Umbilical cord (tissue), 2 donors: ENCODE measurements around the gene NT5DC1. TPM values are rescaled to one million over a fixed set of nuclear protein-coding genes. Genes with fewer than 3 reads are reported as not detected.

ENCODE experiments used
- DNase-seq: peaks from one replicate; pipeline ENCODE4 v3.0.0-alpha.2; 2015; ENCODE audit warnings: low spot score
- total RNA-seq: library from RNA; depleted of rRNA; stranded (reverse); fragments of >200 nt; gene quantifications from one replicate; pipeline ENCODE4 v1.2.3, GENCODE V29; 2014; ENCODE audit warnings: low replicate concordance; ENCODE audit not compliant: insufficient read depth

NT5DC1 gene
- total RNA-seq, 1 donor from 2014 or later: 20.0 TPM

DNA sequence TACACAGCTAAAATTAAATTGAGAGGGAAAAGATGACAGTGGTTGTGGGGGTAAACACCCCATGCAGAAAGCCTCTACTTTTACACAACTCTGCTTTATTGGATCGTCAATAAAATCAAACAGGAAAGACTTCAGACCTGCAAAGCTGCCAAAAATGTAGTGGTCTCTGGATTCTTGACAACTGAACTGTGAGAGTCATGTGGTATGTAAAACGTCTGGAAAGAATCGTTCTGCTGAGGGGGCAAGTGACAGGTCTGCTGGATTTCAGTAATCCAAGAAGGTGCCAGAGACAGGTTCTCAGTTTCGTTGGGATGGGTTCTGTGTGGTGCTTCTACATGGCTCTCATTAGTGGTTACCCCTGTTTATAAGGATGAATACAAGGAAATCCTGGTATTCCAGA lies 89.9 kb downstream of the NT5DC1 start:
- no peak for DNase-seq

DNA sequence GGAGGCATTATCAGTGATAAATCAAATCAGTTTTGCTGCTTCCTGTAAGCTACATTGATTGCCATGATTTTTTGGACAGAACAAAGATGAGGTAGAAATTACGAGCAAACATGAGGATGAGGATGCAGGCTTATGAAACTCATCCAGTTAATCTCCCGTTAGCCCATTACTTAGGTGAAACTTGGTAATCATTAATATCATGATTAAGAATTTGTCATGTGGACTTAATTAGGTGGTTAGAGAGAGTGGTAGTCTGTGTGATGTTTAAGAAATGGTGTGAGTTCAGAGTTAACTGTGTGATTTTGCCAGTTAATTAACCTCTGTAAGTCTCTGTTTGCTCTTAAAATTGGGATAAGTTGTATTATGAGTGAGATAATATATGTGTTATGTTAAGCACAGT lies 91.2 kb downstream of the NT5DC1 start:
- DNase-seq: no peak

DNA sequence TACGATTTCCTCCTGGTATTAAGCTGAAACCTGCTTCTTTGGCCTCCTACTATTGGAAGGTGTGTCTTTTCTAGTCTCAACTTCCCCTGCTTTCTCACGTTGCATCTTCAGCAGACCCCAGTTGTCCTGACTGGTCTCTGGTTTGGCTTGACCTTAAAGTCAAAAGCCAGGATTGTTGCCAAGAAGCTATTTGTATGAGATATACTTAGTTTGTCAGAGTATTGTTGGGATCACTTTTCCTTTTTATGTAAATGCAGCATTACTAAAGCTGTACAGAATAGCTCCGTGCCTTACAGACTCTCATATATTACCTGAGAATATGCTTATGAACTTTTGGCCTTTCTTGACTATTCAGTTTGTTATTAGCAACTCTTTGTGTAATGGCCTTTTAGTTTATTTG lies 92.1 kb downstream of the NT5DC1 start:
- DNase-seq: no peak

DNA sequence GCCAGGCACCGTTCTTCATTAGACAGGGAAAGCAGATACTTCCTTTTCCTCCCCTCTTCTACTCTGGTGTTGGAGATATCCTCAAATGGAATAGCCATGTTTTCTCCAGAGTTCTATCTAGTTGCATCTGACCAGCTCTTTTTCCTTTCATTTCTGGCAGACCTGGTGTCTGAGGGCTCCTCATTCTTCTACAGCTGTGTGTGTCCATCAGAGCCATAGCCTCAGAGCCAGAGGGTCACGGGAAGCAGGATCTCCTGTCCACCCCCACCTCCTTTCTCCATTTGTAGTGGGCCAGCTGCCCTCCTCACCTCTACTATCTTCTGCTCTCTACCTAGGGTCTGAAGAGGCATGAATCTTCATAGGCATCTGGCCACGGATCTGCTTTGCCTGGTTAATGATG lies 96.2 kb downstream of the NT5DC1 start:
- no peak for DNase-seq

DNA sequence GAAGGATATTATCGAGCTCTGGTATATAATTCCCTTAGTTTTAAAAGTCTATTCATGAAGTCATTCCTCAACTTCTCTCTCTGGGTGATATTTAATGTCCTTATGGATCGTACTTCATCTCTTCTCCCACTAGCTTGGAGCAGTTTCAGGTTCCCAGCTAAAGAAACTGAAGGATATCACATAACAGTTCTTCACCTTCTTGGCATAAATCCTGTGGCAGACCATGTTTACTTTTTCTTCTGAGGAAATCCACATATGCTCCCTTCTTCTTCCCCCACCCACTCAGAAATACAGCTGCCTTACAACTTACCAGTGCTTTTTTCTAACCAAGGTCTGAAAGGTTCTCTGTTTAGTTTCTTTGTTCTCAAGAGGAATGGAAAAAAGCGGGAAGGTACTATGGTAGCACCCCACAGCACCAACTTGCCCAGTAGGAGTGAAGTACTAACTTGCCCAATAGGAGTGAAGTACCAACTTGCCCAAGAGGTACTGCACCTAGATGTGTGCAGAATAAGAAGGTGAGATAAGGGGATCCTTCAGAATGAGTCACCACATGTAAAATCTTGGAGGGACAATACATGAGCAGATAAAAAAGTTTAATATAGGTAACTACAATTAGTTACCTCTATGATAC lies 100.1 kb downstream of the NT5DC1 start:
- DNase-seq: no peak

DNA sequence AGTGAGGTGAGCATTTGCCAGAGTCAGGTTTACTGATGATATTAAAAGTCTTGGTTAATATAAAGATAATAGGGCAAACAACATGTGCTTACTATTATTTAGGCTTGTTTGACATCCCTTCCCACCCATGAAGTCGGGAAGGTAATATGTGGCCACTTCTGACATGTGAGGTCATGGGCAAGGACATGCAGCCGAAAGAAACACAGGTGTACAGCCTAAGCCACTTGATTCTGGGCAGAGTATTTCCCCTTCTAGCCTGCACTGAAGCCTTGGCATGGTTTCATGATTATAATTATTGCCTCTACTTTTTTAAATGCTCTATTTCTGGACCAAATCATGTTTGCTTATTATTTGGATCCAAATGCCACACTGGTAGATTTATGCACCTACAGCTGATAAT lies 100.9 kb downstream of the NT5DC1 start:
- no peak for DNase-seq

DNA sequence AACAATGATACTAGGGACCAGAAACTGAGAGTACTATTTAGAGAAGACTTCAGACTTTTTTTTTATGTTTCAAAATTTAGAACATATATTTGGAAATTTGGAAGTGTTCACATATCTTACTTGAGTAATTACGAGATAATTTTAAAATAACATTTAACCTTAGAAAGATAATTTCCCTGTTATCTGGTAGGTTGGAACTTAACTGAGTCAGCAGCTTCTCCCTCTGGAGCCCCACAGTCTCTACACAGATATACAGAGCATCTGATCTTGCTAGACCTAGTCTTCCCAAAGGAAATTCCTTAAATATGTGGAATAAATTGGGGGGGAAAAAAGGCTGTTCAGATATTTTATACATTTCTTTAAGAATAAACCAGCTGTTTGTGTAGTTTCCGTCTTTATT lies 104.6 kb downstream of the NT5DC1 start:
- peak; percentile 29 for DNase-seq

DNA sequence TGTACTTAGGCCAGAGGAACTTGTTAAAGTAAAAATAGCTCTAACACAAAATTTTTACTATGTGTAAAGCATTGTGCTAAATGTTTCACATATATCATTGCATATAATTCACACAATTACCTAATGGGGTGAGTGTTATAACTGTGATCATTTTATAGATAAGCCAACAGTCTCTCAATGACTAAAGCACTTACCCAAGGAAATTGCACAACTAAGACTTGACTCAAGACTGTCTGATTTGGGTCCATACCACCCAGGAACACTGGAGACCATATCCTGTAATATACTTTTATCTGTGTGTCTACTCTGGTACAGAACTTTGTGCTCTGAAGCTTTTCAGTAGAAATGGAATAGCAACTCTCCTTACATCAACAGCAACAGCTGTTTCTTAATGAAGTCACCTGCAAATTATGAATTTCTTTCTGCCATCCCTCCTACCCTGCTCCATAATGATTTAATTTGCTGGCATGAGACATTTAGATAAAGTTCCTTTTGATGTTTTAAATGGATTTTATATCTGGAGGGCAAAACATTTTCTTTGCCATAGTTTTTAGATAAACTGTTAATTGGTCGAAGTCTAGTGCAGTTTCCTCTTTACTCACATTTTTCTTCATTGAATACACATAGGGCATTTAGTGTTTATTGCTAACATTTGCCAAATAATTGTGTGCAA lies 105.7 kb downstream of the NT5DC1 start:
- DNase-seq: no peak

DNA sequence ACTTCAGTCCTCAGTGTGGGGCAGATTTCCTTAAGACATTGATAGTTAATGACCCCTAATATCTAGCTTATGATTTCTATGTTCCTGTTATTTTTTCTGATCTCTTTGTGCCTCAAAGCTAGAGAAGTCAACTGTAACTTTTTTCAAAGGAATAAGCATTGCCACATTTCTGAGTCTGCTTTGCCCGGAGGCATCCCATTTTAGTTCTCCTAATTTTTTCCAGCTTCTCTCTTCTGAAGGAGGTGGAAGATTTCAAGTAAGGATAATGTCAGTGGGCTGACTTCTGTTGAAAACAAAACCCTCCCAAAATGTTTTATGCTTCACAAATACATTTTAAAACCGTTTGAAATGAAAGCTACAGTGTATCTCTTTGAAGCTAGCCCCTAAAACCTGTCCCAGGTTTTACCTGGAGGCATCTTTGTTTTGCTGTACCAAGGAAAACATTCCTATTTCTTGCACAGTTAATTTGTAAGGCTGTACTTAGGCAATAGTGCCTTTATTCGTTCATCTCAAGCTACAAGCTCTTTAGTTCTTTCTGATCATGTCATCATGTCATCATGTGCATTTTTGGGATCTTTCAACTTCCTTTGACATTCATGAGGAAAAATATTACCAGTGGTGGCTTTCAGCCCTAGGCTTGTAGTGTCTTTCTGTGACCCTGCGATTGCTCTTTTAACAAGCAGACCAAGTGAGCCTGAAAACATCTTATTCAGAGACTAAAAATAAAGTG lies 107.6 kb downstream of the NT5DC1 start:
- DNase-seq: no peak

DNA sequence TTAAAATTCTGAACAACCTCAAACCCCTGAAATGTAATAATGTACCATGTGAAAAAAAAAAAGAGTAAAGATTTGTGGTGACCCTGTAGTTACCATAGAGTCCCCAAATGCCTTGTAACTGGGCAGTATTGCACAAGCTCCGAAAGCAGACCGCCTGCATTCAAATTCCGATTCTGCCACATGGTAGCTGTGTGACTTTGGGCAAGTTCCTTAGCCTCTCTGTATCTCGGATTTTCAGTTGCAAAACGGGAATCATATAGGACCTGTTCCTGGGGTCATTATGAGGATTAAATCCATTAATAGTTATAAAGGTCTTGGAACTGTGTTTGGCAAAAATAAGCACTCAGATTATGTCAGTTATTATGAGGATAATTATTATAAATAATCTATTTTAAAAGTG lies 109.7 kb downstream of the NT5DC1 start:
- no peak for DNase-seq

DNA sequence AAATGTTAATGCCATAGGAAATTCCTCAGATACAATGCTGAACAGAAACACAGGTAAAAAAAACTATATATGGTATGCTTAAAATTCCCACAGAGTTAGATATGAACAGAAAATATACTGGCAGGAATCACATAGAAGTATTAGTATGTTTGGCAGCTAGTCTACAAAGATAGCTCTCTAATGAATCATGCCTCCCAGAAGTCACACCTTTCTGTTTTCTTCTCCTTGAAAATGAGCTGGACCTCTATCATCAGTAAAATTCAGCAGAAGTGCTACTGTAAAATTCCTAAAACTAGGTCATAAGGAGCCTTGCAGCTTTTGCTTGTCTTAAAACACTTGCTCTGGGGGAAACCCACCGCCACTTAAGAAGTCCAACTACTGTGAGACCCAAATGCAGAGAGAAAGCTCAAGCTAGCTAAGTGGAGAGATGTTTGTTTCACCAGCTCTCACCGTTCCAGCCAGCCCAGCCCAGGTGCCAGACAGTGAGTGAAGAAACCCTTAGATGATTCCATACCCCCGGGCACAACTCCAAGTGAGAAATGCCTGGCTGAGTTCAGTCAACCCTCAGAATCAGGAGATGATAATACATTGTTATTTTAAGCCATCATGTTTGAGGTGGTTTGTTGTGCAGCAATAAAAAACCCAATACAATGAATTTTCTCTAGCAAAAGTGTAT lies 110.2 kb downstream of the NT5DC1 start:
- DNase-seq: no peak

DNA sequence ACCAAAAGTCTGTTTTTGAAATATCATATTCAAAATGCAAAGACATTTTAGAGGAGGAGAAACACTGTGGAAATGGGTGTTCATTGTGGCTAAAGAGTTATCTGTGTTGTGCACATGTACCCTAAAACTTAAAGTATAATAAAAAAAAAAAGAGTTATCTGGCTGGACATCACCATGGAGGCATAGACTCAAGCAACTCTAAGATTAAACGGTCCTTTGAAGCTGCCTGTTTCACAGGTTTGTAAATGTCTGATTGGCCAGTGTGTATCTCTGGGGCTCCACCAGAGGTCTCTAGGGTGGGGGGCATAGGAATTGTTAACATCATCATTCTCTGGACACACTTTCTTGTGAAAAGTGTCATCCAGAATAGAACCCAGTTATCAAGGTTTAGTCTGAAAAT lies 114.0 kb downstream of the NT5DC1 start:
- DNase-seq: no peak

DNA sequence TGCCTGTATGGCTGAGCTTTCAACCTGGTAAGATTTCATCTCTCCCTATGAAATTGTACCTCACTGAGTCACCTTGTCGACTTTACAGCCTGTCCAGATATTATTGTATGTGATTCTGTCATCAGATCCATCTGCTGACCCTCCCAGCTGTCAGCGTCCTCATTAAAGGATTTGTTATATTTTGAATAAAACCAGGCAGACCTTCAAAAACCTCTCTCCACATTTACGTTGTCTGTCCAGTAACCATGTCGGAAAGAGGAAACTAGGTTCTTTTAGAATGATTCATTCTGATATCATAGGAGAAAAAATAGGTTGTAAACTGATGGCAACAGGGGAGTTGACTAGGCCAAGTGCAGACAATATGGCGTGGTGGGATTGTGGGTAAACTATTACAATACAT lies 114.8 kb downstream of the NT5DC1 start:
- no peak for DNase-seq

DNA sequence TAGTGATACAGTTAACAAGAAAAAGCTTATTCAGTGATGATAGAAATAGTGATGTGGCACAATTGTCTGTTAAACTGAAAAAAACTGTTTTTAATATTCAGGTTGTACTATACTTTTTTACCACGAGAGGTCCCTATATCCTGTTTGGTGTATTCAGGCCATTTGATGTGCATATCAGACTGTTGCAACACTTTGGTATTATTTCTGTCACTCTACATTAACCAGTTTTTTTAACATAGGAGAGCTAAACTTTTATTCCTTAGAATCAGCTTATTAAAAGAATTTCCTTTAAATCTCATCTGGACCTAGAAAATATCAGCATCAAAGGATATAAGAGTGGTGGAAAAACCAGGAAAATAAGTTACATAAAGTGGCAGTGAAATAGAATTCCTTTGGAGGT lies 116.4 kb downstream of the NT5DC1 start:
- peak; percentile 64 for DNase-seq

DNA sequence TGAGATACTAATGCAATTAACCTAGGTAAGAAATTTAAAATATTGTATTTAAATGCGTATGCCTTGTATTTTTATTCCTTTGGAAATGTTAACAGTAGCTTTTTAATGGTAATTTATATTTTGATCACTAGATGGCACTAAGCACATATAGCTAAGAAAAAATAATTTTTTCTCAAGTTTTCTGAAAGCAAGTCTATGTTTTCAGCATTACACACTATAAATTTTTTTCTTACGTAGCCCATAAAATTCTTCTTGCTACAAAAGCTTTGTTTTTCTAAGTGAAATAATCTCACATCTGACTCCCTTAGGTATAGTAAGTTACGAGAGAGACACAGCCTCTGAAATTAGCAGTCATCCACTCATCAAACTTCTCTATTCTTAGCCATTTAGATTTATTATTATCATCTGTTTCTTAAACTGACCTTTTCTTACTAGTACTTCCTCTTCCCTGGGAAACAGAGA lies 117.5 kb downstream of the NT5DC1 start:
- DNase-seq: peak; percentile 23

DNA sequence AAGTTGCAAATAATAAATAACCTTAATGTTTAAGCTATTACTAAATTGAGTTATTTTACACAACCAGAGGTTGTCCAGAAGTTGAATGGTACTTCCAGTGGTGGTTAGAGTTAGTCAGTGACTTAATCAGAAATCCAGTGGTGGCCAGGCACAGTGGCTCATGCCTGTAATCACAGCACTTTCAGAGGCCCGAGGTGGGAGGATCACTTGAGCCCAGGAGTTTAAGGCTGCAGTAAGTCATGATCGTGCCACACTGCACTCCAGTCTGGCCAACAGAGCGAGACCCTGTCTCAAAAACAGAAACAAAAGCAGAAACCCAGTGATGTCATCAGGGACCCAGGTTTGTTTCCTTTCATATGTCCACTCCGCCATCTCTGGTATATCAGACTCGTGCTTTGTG lies 118.2 kb downstream of the NT5DC1 start:
- DNase-seq: no peak

DNA sequence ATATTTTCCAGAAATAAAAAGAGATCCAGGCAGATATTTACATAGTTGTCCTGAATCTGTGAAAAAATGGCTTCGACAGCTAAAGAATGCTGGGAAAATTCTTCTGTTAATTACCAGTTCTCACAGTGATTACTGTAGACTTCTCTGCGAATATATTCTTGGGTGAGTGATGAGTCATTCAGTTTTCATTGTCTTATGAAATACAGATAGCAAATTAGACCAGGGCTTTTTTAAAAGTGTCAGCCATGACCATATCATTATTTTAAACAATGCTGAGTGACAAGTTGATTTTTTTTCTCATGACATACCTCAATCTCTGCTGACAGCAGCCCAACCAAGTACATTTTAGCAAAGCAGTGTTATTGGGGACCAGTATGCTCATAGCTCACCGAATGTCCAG lies 120.4 kb downstream of the NT5DC1 start:
- no peak for DNase-seq

DNA sequence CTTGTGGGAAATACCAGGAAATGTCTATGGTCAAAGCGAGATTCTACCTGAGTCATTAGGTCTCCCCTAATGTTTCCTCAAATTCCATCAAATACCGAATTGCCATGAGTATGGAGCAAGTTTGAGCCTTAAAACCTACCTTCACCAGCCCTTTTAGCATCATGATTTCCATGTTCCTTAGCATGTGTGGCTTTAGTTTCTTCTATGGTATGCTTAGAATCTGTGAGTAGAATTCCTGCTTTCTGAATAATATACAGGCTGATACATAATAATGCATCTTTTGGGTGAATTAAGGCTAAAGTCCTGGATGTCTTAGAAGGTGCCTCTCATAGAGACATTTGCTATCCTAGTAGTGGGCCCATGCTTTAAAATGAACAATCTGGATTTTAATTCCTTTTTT lies 121.3 kb downstream of the NT5DC1 start:
- DNase-seq: no peak

DNA sequence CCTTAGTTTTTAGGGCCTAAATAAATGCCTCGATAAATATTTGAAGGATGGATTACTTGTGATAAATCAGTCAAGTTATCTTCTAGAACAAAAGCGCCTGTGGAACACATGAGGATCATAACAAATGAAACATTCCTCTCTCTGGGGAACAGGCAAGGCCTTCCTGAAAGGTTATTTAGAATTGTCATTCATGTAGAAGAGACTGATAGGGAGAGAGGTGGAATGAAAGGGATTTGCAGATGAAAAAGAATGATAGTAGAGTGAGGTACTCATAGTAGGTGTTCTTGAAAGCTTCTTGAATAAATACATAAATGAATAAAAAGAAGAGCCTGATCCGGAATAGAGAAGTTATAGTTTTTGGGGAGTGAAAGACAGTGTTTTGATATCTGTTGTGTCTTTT lies 122.7 kb downstream of the NT5DC1 start:
- DNase-seq: no peak

DNA sequence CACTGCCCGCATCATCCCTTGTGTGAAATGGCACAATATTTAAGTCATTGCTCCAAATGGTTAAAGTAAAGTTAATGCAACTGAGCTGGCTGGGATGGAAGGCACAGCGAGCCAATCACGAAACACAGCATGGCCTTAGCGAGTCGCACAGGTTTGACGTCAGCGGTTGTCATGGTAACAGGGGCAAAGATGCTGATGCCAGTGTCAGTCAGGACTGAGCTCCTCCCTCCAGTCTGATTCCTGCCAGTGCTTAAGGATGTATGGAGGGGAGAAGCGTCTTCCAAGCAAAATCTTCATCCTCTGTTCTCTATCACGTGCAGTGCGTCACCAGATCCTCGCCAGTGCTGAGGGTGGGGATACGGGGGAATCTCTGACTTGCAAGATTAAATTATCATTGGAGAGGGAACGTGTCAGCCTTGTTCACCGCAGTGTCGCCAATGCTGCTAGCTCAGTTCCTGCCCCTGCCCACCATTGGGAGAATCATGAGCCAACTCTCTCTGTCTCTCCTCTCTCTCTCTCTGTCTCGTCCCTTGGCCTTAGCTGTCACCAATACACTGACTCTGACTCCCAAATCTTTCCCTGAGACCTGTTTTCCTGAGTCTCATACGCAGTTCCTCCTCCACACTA lies 128.7 kb downstream of the NT5DC1 start:
- peak; percentile 97 for DNase-seq

DNA sequence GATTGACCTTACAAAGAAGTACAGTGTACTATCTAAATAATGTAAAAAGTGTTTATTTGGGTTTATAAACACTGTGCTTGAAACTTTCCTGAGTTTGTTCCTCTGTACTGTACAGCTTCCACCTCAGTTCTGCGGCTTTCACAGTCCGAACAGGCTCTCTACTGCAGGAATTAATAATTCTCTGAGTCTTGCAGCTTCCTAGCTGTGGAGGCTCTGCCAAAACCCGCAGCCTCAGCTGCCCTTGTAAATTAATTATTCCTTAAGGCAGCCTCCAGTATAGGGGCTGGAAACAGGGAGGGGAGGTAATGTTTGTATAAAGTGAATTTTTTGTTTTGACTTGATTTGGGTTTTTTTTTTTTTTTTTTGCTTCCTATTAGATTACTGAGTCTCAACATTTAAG lies 134.0 kb downstream of the NT5DC1 start:
- no peak for DNase-seq

DNA sequence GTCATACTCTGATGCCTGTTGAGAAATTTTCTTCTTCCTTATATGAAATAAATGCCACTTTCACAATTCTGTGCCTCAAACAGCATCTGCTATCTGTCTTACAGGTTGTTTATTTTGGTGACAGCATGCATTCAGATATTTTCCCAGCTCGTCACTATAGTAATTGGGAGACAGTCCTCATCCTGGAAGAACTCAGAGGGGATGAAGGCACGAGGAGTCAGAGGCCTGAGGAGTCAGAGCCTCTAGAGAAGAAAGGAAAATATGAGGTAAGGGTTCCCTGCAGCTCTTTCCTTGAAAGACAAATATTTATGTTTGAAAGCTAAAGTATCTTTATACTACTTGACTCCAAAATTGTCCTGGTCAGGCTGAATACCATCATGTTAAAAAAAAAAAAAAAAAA lies 137.4 kb downstream of the NT5DC1 start:
- DNase-seq: no peak
